Stomach (tissue), 9 donors: ENCODE data around the gene CDH23. TPM values are rescaled to one million over a fixed set of nuclear protein-coding genes. Genes with fewer than 3 reads are reported as not detected.
A peak's percentile ranks its signal among the peaks of the same experiment; 100 is the strongest.

Experiments
- DNase-seq, 2 donors: peaks; one replicate each; pipeline versions ENCODE4 v3.0.0 to v3.0.0-alpha.2; 2013 to 2019
- H3K27ac ChIP-seq, 5 donors: fragments of 200-600 bp in 4 of 5; sonication (generic) in 4 of 5; one replicate each; pipeline ENCODE4 v1.5.1; 2013 to 2019; ENCODE audit warnings: mild to moderate bottlenecking in 1 of 5, moderate library complexity in 1 of 5
- H3K27me3 ChIP-seq, 3 donors: fragments of 200-600 bp; sonication (generic); one replicate each; pipeline ENCODE4 v1.5.1; 2017 to 2019; ENCODE audit warnings: mixed run types in 1 of 3
- H3K36me3 ChIP-seq, 4 donors: fragments of 200-600 bp; sonication (generic); 1 replicate in 3 of 4; 2 replicates in 1 of 4; pipeline ENCODE4 v1.5.1; 2016 to 2019
- H3K4me1 ChIP-seq, 4 donors: fragments of 200-600 bp; sonication (generic); one replicate each; pipeline ENCODE4 v1.5.1; 2016 to 2019
- H3K4me3 ChIP-seq, 4 donors: fragments of 200-600 bp; sonication (generic) in 3 of 4; one replicate each; pipeline ENCODE4 v1.5.1; 2016 to 2019; ENCODE audit warnings: mild to moderate bottlenecking in 1 of 4
- H3K9me3 ChIP-seq, 4 donors: fragments of 200-600 bp; sonication (generic); one replicate each; pipeline ENCODE4 v1.5.1; 2016 to 2019
- CTCF ChIP-seq, 7 experiments: fragments of 450-650 bp in 4 of 7; fragments of 200-600 bp in 3 of 7; sonication (generic) in 3 of 7; IDR thresholded peaks; one replicate each; pipeline ENCODE4 v1.5.1; 2016 to 2019; ENCODE audit warnings: antibody characterized with exemption in 7 of 7, control low read depth in 2 of 7, mild to moderate bottlenecking in 1 of 7
- EP300 ChIP-seq: sonication (generic); formaldehyde crosslinking; IDR thresholded peaks from one replicate; pipeline ENCODE4 v1.6.1; 2017; ENCODE audit warnings: antibody characterized with exemption
- POLR2A ChIP-seq, 4 donors: fragments of 450-650 bp; IDR thresholded peaks; one replicate each; pipeline ENCODE4 v1.6.1; 2016; ENCODE audit warnings: antibody characterized with exemption in 4 of 4, control low read depth in 2 of 4, mild to moderate bottlenecking in 1 of 4, moderate library complexity in 1 of 4
- POLR2AphosphoS5 ChIP-seq, 3 donors: sonication (generic); formaldehyde crosslinking; IDR thresholded peaks; one replicate each; pipeline ENCODE4 v1.6.1; 2016; ENCODE audit warnings: antibody characterized with exemption in 3 of 3
- WGBS, 5 donors: extraction: QIAGEN DNeasy Blood & Tissue Kit in 3 of 5; methylation state at CpG; one replicate each; pipeline versions ENCODE4 v1.1.5 to v1.1.7; 2013 to 2018; 5-methylcytosine and 5-hydroxymethylcytosine counted together
- intact Hi-C: fragments of 100-400 bp; cut with DNase I; formaldehyde crosslinking; loops from one replicate; pipeline ENCODE4 v1.15.1; 2023; ENCODE audit warnings: low total_unique reads
- polyA plus RNA-seq, 3 donors: library from polyadenylated mRNA; stranded (reverse); fragments of 200-250 nt; gene quantifications; one replicate each; pipeline ENCODE4 v1.2.3, GENCODE V29; 2013
- total RNA-seq, 5 donors: library from RNA; depleted of rRNA; stranded (reverse); fragments of >200 nt; gene quantifications; one replicate each; pipeline versions ENCODE4 v1.1.0 to v1.2.3, GENCODE V29; 2014 to 2016
- donor health status: healthy with polysubstance abuse.
- donor health status: Bipolar disorder and iron deficiency.
- donor health status: healthy.

The CDH23 gene
- total and polyA plus RNA-seq, 8 donors: 0.31 to 8.2 (median 2.2) TPM

GRCh38 chr10:71579668-71580067 lies 182.9 kb downstream of the CDH23 start:
- Histone ChIP-seq H3K9me3 (no peaks in the 10 kb centered on the region), H3K27me3 (peaks cover 0 to 17% (median 0%) of the 10 kb centered on the region in 3 donors), H3K4me1 (no peaks in the 10 kb centered on the region), H3K36me3 (no peaks in the 10 kb centered on the region), H3K4me3 (no peak overlapping the region), H3K27ac (no peak overlapping the region)
- DNase-seq: no peak
- TF ChIP-seq EP300: no peak
- TF ChIP-seq POLR2A (IDR thresholded peaks at IDR 0.05): no peak
- no peak for TF ChIP-seq CTCF (IDR thresholded peaks at IDR 0.05)
- no peak for TF ChIP-seq POLR2AphosphoS5 (IDR thresholded peaks at IDR 0.05)
- 62 to 82% (median 71%) methylated on average over 5 of the region's 5 CpGs for whole genome bisulfite sequencing, 5 donors
- intact Hi-C loops: no loop called here

- no peaks in the 10 kb centered on the region for H3K36me3 ChIP-seq
- DNase-seq: no peak
- no peak overlapping the region for H3K27ac ChIP-seq
- H3K27me3 ChIP-seq: peaks cover 0 to 17% (median 0%) of the 10 kb centered on the region in 3 donors
- H3K4me1 ChIP-seq: no peaks in the 10 kb centered on the region
- no peak overlapping the region for H3K4me3 ChIP-seq
- no peaks in the 10 kb centered on the region for H3K9me3 ChIP-seq
- intact Hi-C loops: no loop called here
- 21 to 48% (median 29%) methylated on average over 2 of the region's 2 CpGs for WGBS, 5 donors
- TF ChIP-seq POLR2AphosphoS5 (IDR thresholded peaks at IDR 0.05) (no peak), POLR2A (IDR thresholded peaks at IDR 0.05) (no peak), CTCF (IDR thresholded peaks at IDR 0.05) (no peak), EP300 (no peak)
Measured at GRCh38 chr10:71580415-71580814, 183.7 kb downstream of the CDH23 start.

- Histone ChIP-seq H3K4me3 (no peak overlapping the region), H3K27ac (no peak overlapping the region), H3K36me3 (no peaks in the 10 kb centered on the region), H3K27me3 (peaks cover 0 to 17% (median 4%) of the 10 kb centered on the region in 3 donors), H3K4me1 (no peaks in the 10 kb centered on the region), H3K9me3 (no peaks in the 10 kb centered on the region)
- TF ChIP-seq POLR2AphosphoS5 (IDR thresholded peaks at IDR 0.05): no peak
- intact Hi-C loops: no loop called here
- DNase-seq: no peak
- WGBS, 5 donors: 66 to 83% (median 75%) methylated on average over 2 of the region's 2 CpGs
Measured at GRCh38 chr10:71580926-71581325, 184.2 kb downstream of the CDH23 start.

GRCh38 chr10:71581376-71581775 lies 184.7 kb downstream of the CDH23 start:
- 62 to 70% (median 67%) methylated on average over 3 of the region's 3 CpGs for WGBS, 5 donors
- no peaks in the 10 kb centered on the region for H3K4me1 ChIP-seq
- H3K36me3 ChIP-seq: no peaks in the 10 kb centered on the region
- peaks cover 0 to 17% (median 5%) of the 10 kb centered on the region in 3 donors for H3K27me3 ChIP-seq
- intact Hi-C loops: no loop called here
- H3K27ac ChIP-seq: no peak overlapping the region
- DNase-seq: no peak
- no peaks in the 10 kb centered on the region for H3K9me3 ChIP-seq
- no peak for TF ChIP-seq CTCF (IDR thresholded peaks at IDR 0.05)
- no peak overlapping the region for H3K4me3 ChIP-seq

GRCh38 chr10:71582019-71582418 lies 185.3 kb downstream of the CDH23 start:
- Histone ChIP-seq H3K27ac (no peak overlapping the region), H3K4me1 (no peaks in the 10 kb centered on the region), H3K9me3 (no peaks in the 10 kb centered on the region), H3K27me3 (peaks cover 0 to 17% (median 5%) of the 10 kb centered on the region in 3 donors), H3K36me3 (no peaks in the 10 kb centered on the region), H3K4me3 (no peak overlapping the region)
- intact Hi-C loops: no loop called here
- peak in 1 of 2 donors; percentile 75 for DNase-seq
- TF ChIP-seq POLR2A (IDR thresholded peaks at IDR 0.05) (no peak), CTCF (IDR thresholded peaks at IDR 0.05) (no peak), POLR2AphosphoS5 (IDR thresholded peaks at IDR 0.05) (no peak), EP300 (no peak)
- WGBS, 5 donors: 43 to 57% (median 53%) methylated on average over 3 of the region's 3 CpGs
